DMS 273 treated with DMSO at 0.1 percent for 48 hours (cell line): Measurements from ENCODE around the gene C4BPB.

Source experiments
- DNase-seq: peaks from one replicate; lab custom pipeline; 2025; lab: John Stamatoyannopoulos, UW

C4BPB gene

DNA sequence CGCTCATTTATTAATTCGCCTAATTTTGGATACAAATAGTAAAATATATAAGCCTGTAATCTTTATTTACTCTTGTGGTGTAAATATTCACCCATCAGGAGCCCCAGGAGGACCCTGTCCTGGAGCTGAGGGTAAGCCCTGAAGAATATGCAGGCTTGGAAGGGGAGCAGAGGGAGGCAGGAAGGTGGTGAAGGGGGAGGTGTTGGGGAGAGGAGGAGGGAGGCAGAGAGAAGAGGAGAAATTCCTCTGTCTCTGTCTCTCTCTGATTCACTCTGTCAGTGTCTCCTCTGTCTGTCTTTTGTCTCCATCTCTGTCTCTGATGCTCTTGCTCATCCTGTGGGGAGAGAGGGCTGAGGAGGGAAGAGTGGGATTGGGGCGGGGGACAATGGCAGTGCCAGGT is 2.8 kb upstream of the C4BPB start:
- DNase-seq = no peak

DNA sequence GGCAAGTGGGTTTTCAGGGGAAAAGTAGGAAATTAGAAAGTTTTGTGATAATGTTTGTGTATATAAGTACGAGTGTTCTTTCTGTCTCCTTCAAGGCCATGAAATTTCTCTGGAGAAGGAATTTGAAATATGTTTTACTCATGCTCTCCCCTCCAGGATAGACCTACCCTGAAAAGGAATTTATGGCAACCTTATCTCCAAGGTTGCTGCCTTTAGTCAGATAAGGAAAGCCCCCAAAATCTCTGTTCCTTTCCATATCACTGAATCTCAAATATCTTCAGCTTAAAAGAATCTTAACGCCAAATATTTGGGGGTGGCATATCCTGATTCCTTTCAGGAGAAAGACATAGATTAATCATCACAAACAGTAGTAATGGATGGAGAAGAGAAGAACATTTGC is 499 bp upstream of the C4BPB start:
- no peak for DNase-seq

DNA sequence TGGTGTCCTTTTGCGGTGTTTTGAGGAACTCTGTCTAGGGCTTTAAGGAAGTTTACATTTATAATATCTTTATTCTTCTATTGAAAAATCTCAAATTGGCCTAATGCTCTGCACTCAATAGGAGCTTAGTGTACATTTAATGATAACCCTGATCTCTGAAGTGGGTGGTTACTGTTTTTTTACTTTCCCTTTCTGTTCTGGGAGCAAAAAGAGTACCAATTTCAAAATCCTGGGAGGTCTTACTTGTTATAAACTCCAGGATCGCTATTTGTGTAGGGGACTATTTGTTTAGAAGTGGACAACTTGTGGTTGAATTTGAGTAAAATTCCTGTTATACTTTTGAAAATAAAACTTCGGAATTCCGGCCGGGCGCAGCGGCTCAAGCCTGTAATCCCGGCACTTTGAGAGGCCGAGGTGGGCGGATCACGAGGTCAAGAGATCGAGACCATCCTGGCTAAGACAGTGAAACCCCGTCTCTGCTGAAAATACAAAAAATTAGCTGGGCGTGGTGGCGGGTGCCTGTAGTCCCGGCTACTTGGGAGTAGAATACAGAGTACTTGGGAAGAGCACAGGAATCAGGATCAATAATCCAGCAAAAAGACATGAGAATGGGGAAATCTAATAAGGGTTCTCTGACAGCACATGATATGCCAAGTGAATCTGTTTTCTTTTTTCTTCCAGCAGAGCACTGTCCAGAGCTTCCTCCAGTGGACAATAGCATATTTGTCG is 1.1 kb downstream of the C4BPB start:
- DNase-seq = no peak

DNA sequence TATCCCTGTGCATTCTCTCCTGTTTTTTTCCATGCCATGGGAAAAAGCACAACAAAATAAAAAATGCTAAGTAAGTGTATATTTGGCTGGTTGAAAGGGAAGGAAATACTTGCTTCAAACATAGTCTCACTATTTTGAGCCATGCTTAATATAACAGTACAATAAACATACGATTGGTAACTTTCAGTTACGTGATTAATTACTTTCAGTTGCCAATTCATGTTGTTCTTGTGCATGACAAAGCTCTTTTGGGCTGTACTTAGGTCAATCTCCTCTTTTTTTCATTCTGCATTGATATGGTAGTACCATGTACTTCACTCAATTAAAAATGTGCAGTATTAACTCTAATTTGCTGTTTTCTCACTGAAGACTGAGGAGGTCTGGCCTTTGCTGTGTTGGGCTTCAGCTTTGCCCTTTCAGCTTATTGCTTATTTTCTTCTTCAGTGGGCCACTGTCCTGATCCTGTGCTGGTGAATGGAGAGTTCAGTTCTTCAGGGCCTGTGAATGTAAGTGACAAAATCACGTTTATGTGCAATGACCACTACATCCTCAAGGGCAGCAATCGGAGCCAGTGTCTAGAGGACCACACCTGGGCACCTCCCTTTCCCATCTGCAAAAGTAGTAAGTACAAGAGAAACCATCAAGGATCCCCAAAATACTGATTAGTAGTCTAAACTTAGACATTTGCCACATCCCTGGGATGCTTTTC is 2.7 kb downstream of the C4BPB start:
- no peak for DNase-seq

DNA sequence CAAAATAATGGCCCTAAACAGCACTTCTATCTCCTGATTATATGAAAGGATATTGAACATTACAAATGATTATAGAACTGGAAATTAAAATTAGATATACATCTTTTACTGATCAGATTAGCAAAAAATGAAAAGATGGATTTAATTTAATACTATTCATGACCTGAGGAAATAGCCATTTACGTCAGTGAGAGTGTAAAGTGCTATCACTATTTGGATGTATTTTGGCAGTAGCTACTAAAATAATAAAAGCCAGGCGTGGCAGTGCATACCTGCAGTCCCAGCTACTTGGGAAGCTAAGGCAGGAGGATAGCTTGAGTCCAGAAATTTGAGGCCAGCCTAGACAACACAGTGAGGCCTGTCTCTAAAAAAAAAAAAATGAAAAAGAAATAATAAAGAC is 5.3 kb downstream of the C4BPB start:
- no peak for DNase-seq

DNA sequence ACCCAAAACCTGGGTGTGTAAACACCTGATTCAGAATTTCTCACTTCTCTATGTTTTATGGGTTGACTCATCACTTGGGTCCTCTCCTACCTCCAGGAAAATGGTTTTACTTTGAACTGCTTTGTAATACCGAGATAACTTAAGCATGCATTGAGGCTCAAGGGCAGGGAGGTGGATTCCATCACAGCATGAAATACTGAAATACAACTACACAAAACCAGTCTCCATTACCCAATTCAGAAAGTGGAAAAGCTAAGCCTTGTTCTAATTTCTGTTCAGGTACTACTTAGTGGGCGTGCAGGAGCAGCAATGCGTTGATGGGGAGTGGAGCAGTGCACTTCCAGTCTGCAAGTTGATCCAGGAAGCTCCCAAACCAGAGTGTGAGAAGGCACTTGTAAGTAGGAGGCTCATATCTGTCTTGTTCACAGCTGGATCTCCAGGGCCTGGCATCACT is 9.2 kb downstream of the C4BPB start:
- no peak for DNase-seq

DNA sequence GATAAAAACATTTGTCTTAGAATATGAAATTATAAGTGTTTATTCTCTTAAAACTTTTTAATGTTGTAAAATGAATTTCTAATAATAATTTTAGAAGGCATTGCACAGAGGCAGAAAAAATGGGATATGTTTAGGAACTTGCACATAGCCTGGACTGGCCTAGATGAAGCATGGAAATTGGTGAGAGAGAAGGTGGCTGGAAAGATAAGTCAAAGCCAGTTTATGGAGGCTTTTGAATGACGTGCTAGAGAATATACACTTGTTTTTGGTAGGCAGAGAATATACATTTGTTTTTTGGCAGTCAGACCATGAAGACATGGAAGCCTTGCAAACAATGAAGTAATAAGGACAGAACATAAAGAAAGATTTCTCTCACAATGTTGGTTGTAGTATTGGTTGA is 13.1 kb downstream of the C4BPB start:
- DNase-seq = no peak

DNA sequence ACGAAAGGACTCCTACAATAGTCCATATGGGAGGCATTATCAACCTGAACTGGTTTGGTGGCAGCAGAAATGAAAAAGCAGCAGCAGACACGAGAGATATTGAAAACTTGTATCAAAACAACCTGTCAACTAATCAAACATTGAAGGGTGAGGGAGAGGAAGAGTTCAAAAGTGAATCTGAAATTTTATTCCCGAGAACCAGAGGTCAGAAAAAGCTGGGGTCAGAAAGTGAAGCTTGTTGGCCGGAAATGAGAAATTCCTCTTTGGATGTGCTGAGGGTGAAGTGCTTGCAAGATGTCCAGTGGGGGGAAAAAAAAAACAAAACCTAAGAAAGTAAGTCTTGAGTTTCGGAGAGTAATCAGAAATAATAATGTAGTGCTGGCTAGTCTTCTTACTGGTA is 13.5 kb downstream of the C4BPB start:
- no peak for DNase-seq

DNA sequence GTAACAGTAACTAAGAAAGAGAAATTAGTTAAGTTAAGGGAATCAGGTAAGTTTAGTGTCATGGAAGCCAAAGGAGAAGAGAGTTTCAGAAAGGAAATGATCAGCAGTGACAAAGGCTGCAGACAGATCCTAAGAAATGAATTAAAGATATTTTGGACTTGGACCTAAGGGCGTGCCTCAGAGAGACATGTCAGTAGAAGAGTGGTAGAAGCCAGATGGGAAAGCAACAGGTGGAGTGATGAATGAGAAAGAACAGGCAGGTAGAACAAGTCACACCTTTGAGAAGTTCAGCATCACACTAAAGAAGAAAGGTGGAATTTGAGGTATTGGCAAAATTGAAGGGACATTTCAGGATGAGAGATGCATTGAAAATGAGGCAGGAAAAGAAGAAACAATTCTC is 14.0 kb downstream of the C4BPB start:
- DNase-seq = no peak

DNA sequence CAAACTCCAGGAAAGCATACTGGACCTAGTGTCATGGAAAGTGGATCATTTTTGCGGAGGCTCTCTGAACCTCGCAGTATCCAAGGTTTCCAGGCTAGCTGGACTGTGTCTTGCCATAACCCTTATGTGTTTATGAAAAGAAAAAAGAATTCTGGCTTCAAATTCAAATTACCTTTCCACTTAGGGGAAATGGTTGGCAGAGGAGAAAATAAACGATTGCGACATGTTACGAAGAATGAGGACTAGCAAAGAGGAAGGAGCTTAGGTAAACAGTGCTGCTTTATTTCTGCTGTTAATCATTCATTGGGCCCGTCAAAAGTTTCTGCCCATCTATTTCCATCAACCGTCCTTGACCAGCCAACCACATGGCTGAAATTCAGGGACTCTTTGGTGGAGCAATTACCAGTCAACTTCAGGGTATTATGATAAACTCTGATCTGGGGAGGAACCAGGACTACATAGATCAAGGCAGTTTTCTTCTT is 15.3 kb downstream of the C4BPB start, which contains the start of gene C4BPA:
TSS of gene C4BPA (plus strand) at position 342 of the 482 bp plus-strand sequence. CDS start 8,793 bp downstream, outside the sequence.
- no peak for DNase-seq

DNA sequence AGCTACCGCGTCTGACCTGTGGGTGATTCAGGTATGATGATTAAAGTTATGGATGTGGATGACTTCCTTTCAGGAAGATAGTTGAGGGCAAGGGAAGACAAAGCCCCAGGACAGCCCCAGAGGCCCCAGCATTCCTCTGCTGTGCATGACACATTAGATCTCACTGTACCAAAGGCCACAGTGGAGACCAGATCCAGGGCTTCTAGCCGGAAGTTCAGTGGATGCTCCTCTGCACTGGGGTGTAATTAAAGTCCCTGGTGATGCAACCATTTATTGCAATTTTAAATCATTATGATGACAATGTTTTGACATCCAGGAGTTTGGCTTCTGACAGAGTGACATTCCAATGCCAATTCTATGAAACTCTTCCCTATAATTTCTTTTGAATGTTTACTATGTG is 20.3 kb downstream of the C4BPB start:
- DNase-seq = no peak

DNA sequence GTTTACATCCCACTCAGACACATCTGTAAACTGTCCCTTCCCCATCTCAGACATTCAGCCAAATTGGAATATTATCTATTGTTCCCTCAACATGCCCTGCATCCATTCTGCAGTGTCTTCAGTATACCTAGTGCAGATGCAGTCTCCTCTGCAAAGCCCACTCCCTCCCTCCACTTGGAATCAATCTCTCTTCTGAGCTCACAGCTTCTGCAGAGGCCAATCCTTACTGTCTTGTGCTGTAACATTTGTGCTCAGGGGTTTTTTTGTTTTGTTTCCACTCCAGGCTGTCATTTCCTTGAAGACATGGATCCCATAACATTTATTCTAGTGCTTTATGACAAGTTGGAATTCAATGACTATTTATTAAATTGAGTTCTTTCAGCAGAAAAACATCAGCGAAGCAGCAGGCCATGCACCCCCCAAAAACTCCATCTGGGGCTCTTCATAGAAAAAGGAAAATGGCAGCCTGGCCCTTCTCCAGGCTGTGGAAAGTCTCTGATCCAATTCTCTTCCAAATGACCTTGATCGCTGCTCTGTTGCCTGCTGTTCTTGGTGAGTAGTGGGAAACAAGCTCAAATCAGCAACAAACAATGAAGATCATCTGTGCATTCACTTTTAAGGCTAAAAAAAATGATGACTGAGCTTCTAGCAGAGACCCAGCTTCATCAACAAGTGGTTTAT is 24.1 kb downstream of the C4BPB start:
- no peak for DNase-seq

DNA sequence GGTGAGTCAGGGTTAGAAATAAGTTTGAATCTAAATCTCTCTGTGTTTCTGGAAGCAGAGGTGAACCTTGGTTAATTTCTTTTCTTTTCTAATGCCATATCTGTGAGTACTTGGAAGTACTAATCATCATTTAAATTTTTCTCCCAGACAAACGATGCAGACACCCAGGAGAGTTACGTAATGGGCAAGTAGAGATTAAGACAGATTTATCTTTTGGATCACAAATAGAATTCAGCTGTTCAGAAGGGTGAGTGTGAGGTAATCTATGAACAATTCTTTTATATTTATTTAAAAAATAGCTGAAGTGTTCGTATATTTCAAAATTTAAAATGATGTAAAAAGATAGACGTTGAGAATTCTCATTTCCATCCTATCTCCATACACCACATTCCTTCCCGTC is 26.6 kb downstream of the C4BPB start:
- no peak for DNase-seq

DNA sequence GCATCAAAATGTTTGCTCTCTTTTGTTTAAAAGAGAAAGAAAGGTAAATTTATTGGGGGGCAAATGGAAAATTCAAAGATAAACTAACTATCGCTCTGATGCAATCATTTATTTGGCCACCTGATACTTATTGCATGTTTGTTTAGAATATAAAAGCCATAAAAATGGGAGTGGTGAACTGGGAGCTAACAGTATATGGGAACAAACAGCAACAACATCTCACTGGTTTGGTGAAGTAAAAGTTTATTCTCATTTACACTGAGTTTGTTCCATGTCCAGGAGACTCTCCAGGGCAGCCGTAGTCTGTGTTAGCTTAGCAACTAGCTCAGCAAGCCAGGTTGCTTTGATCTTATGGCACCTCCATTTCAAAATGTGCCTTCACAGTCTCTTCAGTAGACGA is 35.7 kb downstream of the C4BPB start:
- no peak for DNase-seq

DNA sequence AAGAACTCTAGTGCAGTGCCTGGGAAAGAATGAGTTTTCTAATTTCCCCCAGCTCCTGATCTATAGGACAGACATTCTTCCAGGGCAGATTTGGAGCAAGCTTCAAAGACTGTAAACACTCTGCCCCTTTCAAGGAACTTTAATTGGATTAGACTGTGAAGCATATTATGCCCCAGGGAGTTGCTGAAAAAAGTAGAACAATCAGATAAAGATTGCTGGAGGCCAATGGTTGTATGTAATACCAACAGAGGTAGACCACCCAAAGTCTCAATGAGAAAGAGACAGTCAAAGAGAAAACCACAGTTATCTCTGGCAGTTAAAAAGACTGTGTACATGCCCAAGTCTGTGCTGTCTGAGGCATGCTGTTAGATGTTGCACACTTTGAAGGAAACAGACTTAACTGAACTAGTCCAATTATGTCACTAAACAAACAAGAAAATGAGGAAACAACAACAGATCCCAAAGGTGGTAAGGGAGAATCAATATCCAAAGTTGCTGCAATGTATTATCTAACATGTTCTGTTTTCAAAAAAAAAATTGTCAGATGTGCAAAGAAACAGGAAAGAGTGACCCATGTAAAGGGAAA is 39.8 kb downstream of the C4BPB start:
- DNase-seq = no peak

DNA sequence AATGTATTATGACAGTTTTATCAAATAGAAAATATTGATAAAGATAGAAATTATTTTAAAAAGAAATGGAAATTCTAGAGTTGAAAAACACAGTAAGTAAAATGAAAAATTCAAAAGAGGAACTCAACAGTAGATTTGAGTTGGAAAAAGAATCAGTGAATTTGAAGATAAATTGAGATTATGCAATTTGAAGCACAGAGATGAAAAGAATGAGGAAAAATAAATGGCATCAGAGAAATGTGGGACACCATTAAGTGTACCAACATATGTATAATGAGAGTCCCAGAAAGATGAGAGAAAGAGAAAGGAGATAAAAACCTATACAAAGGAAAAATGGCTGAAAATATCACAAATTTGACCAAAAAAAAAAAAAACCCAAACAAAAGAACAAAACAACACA is 40.4 kb downstream of the C4BPB start:
- DNase-seq = no peak

DNA sequence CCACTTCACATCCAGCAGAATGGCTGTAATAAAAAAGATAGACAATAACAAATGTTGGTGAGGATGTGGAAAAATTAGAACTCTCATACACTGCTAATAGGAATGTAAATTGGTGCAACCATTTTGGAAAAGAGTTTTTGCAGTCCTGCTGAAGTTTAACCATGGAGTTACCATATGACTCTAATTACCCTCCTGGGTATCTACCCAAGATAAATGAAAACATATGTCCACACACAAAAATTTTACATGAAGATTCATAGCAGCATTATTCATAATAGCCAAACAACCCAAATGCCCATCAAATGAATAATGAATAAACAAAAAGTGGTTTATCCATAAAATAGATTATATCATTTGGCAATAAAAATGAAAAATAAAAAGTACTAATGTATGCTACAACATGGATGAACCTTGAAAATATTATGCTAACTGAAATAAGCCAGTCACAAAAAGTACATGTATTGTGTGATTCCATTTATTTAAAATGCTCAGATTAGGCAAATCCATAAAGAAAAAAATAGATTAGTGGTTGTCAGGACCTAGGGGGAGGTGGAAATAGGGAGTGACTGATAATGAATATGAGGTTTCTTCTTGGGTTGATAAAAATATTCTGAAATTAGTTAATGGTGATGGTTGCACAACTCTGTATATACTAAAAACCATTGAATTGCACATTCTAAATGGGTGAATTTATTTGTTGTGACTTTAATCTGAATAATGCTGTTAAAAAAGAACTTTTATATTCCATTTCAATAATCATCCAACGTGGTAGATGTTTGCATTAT is 41.8 kb downstream of the C4BPB start:
- DNase-seq = no peak

DNA sequence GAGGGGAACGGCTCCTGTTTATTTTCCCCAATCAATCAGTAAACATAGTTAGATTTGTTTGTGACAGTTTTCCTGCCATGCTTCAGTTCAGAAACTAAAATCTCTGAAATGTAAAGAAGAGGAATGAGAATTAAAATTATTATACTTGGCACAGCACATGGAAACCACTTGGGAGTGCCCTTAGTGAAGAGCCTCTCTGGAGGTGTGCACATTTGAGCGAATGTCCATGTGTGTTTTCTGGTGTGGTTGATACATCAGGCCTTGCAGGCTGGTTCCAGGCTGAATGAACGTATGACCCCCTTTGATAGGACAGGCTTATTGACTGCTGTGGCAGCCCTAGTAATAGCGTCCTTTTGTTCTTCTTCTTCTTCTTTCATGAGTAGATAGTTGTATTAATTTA is 42.5 kb downstream of the C4BPB start:
- DNase-seq = no peak

DNA sequence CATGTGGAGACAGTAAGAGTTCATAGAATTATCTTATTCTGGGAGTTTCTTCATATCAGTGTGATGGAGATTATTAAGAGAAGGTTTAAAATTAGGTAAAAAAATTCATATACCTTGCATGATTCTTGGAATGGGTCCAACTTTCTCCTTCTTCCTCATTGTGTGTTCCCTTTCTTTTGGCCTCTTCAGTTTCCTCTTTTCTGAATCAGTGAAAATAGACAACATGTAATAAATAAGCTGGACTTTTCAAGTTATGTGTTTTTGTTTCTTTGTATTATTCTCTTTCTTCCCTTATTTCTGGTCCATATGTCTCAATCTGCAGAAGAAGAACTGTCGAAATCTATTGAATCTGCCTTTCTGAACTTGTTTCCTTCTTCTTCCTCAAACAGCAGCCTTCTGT is 45.9 kb downstream of the C4BPB start:
- no peak for DNase-seq

DNA sequence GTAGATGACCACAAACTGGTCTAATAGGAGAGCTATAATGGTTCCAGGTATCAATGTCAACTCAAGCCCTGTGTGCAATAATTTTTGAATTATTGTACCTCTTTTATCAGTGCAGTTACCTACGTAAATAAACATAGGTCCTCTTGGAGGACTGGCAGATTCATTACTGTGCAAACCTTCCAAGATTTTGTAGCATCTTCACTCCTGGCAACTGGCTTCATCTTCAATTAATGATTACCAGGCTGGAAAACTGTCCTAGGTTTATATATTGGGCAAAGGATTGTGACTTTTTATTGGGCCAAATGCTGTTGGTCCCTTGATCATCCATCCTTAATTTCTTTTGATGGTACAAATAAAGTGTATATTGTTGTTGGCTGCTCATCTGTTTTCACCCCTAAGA is 51.0 kb downstream of the C4BPB start:
- DNase-seq = no peak

DNA sequence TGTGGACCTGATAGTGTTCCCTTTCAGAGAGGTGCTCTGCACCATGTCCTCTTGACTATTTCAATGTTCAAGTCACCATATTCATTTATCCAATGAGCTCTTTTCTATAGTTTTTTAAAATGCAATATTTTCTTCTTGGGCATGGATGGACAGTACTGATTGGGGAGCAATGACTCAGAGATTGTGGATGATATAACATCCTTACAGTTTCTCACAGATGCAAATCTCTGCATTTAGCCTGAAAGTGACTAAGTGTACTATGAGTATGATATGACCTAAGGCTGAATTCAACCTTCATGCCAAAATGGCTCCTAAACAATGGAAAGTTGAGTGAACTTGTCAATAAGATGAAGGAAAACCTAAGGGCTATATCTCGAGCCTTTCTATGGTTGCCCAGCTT is 51.9 kb downstream of the C4BPB start:
- DNase-seq = no peak
